Measurements from ENCODE around the gene NPAS2. TPM values are rescaled to one million over a fixed set of nuclear protein-coding genes. Genes with fewer than 3 reads are reported as not detected.

NPAS2 gene
- total and polyA plus RNA-seq, 2 donors (not counting 3 experiments of a cell fraction or from before 2014, with no cell fraction given), result 29.0 to 53.9 TPM

- FAIRE-seq (no peak), DNase-seq (ENCODE audit: low read depth, low spot score) (no peak)
- TF ChIP-seq POLR2A (IDR thresholded peaks at IDR 0.05; ENCODE audit: low read depth, low read length) (no peak), MAX (IDR thresholded peaks at IDR 0.05; ENCODE audit: insufficient read depth, insufficient read length) (no peak), EZH2 (IDR thresholded peaks at IDR 0.05; ENCODE audit: borderline replicate concordance, low read depth, low read length, severe bottlenecking) (no peak), MYC (IDR thresholded peaks at IDR 0.05; ENCODE audit: low read depth, low read length) (no peak), JUN (IDR thresholded peaks at IDR 0.05; ENCODE audit: borderline replicate concordance, insufficient read depth, insufficient read length, low read depth) (no peak)
- no peak overlapping the region for H3K4me3 ChIP-seq (replicated peaks in 1 of 3; ENCODE audit: insufficient read depth in 1 of 3, low read depth in 1 of 3, low read length in 3 of 3)
- dilution Hi-C loops (cut with MboI; ENCODE audit: extremely low pct_ligation_motif_present, low sequenced_read_pairs), result no loop called here
- H3K4me2 ChIP-seq (ENCODE audit: insufficient read depth, low read length), result no peak overlapping the region
- BruUV-seq (replicated peaks), result no TSS peak
- H3K9me3 ChIP-seq (replicated peaks; ENCODE audit: control insufficient read depth, insufficient read depth, low read length), result no peaks in the 10 kb centered on the region
- intact Hi-C loops (cut with micrococcal nuclease), result no loop called here
- H3K9me1 ChIP-seq (replicated peaks; ENCODE audit: control insufficient read depth, extremely low read depth, insufficient read depth, low read length), result no peaks in the 10 kb centered on the region
- POLR2A ChIA-PET, result interaction anchor here (0.6 kb wide), 1 partner anchor 45 kb away, joined by 3 read pairs; no protein-coding TSS in a partner anchor
- H3K4me1 ChIP-seq (ENCODE audit: control insufficient read depth, extremely low read depth, insufficient read depth, low read length), result peaks cover 4% of the 10 kb centered on the region
- no peak overlapping the region for H2AFZ ChIP-seq (ENCODE audit: low read depth, low read length)
- CTCF ChIA-PET, result no interaction called here
- no peaks in the 10 kb centered on the region for H4K20me1 ChIP-seq (replicated peaks; ENCODE audit: control insufficient read depth, extremely low read depth, insufficient read depth, low read length)
- peaks cover 0 to 12% of the 10 kb centered on the region in 2 experiments for H3K36me3 ChIP-seq (ENCODE audit: control insufficient read depth in 2 of 2, extremely low read depth in 1 of 2, insufficient read depth in 2 of 2, low read length in 2 of 2)
- no peaks in the 10 kb centered on the region for H3K79me2 ChIP-seq (ENCODE audit: control insufficient read depth, insufficient read depth, low read length)
- H3K27ac ChIP-seq (ENCODE audit: insufficient read depth, low read depth, low read length), result no peak overlapping the region
- H3K9ac ChIP-seq (replicated peaks; ENCODE audit: extremely low read depth, insufficient read depth, low read length), result no peak overlapping the region
- no peaks in the 10 kb centered on the region for H3K27me3 ChIP-seq (ENCODE audit: control insufficient read depth in 2 of 2, insufficient read depth in 2 of 2, low read length in 2 of 2)
Observed at GRCh38 chr2:100954044-100954420, 134.1 kb downstream of the NPAS2 start.

GRCh38 chr2:100955226-100955625, 135.3 kb downstream of the NPAS2 start:
- Histone ChIP-seq H4K20me1 (replicated peaks; ENCODE audit: control insufficient read depth, extremely low read depth, insufficient read depth, low read length) (no peaks in the 10 kb centered on the region), H3K79me2 (ENCODE audit: control insufficient read depth, insufficient read depth, low read length) (no peaks in the 10 kb centered on the region), H3K9ac (replicated peaks; ENCODE audit: extremely low read depth, insufficient read depth, low read length) (no peak overlapping the region), H2AFZ (ENCODE audit: low read depth, low read length) (no peak overlapping the region), H3K36me3 (ENCODE audit: control insufficient read depth in 2 of 2, extremely low read depth in 1 of 2, insufficient read depth in 2 of 2, low read length in 2 of 2) (peaks cover 0 to 6% of the 10 kb centered on the region in 2 experiments), H3K9me1 (replicated peaks; ENCODE audit: control insufficient read depth, extremely low read depth, insufficient read depth, low read length) (no peaks in the 10 kb centered on the region), H3K27me3 (ENCODE audit: control insufficient read depth in 2 of 2, insufficient read depth in 2 of 2, low read length in 2 of 2) (no peaks in the 10 kb centered on the region), H3K4me2 (ENCODE audit: insufficient read depth, low read length) (no peak overlapping the region), H3K4me1 (ENCODE audit: control insufficient read depth, extremely low read depth, insufficient read depth, low read length) (peaks cover 15% of the 10 kb centered on the region), H3K4me3 (replicated peaks in 1 of 3; ENCODE audit: insufficient read depth in 1 of 3, low read depth in 1 of 3, low read length in 3 of 3) (no peak overlapping the region), H3K27ac (ENCODE audit: insufficient read depth, low read depth, low read length) (no peak overlapping the region), H3K9me3 (replicated peaks; ENCODE audit: control insufficient read depth, insufficient read depth, low read length) (no peaks in the 10 kb centered on the region)
- BruUV-seq (replicated peaks), result no TSS peak
- POLR2A ChIA-PET, result no interaction called here
- no peak for TF ChIP-seq MAX (IDR thresholded peaks at IDR 0.05; ENCODE audit: insufficient read depth, insufficient read length)
- no peak for TF ChIP-seq FOS (IDR thresholded peaks at IDR 0.05; ENCODE audit: borderline replicate concordance, insufficient read depth, low read length)
- TF ChIP-seq EZH2 (IDR thresholded peaks at IDR 0.05; ENCODE audit: borderline replicate concordance, low read depth, low read length, severe bottlenecking), result no peak
- no peak for TF ChIP-seq JUN (IDR thresholded peaks at IDR 0.05; ENCODE audit: borderline replicate concordance, insufficient read depth, insufficient read length, low read depth)
- no peak for TF ChIP-seq GATA2 (IDR thresholded peaks at IDR 0.05; ENCODE audit: insufficient read depth, insufficient read length, low read depth, low read length)
- no peak for TF ChIP-seq MYC (IDR thresholded peaks at IDR 0.05; ENCODE audit: low read depth, low read length)
- no peak for TF ChIP-seq CTCF (IDR thresholded peaks at IDR 0.05; ENCODE audit: extremely low read depth in 1 of 2, insufficient read depth in 1 of 2, low read depth in 1 of 2, low read length in 2 of 2)
- TF ChIP-seq POLR2A (IDR thresholded peaks at IDR 0.05; ENCODE audit: low read depth, low read length), result no peak
- no peak for TF ChIP-seq POLR2AphosphoS5 (IDR thresholded peaks at IDR 0.05; ENCODE audit: insufficient read depth, low read depth, low read length)
- FAIRE-seq, result no peak
- CTCF ChIA-PET, result interaction anchor here (1.0 kb wide), 1 partner anchor 225 kb away, joined by 3 read pairs; no protein-coding TSS in a partner anchor
- intact Hi-C loops (cut with micrococcal nuclease) (no loop called here), dilution Hi-C loops (cut with MboI; ENCODE audit: extremely low pct_ligation_motif_present, low sequenced_read_pairs) (no loop called here)
- no peak for DNase-seq (ENCODE audit: low read depth, low spot score)
